SK-N-SH (cell line): Measurements from ENCODE around the gene EVL. TPM values are rescaled to one million over a fixed set of nuclear protein-coding genes. Genes with fewer than 3 reads are reported as not detected.
A peak's percentile ranks its signal among the peaks of the same experiment; 100 is the strongest.

Source experiments
- CTCF ChIA-PET: fragments of 300-600, 350-600 bp; formaldehyde crosslinking; extraction: SDS; loops from one replicate; lab custom pipeline; 2021; lab: Yijun Ruan, JAX
- POLR2A ChIA-PET: fragments of 350-600 bp; sonication (Branson Sonifier 250); formaldehyde crosslinking; extraction: SDS; loops from one replicate; lab custom pipeline; 2020; ENCODE audit warnings: antibody characterized with exemption, inconsistent platforms; lab: Yijun Ruan, JAX
- DNase-seq: peaks from one replicate; pipeline ENCODE4 v3.0.0; 2012
- H2AFZ ChIP-seq: fragments of 200-600 bp; sonication (generic); 2 replicates; pipeline ENCODE4 v1.8.1; 2016; ENCODE audit warnings: antibody characterized with exemption, mild to moderate bottlenecking, low read depth
- H3F3A ChIP-seq: fragments of 200-600 bp; sonication (generic); replicated peaks from 2 replicates; pipeline ENCODE3; 2016; ENCODE audit warnings: antibody characterized with exemption, mild to moderate bottlenecking; ENCODE audit not compliant: insufficient read depth
- H3K27ac ChIP-seq, 2 experiments: fragments of 200-500 bp in 1 of 2; fragments of 200-600 bp in 1 of 2; sonication (Bioruptor generic) in 1 of 2; sonication (generic), shearing (Covaris generic) in 1 of 2; 2 replicates each; pipeline versions ENCODE4 v1.5.1 to v1.6.1; 2014 to 2016; ENCODE audit warnings: low read depth in 2 of 2, inconsistent platforms in 1 of 2, low read length in 1 of 2, mild to moderate bottlenecking in 1 of 2, mixed read lengths in 1 of 2
- H3K27me3 ChIP-seq: fragments of 200-600 bp; sonication (generic), shearing (Covaris generic); 2 replicates; pipeline ENCODE4 v1.6.1; 2016; ENCODE audit warnings: mixed run types; ENCODE audit not compliant: insufficient read depth
- H3K36me3 ChIP-seq, 2 experiments: fragments of 200-500 bp in 1 of 2; fragments of 200-600 bp in 1 of 2; sonication (Bioruptor generic) in 1 of 2; sonication (generic) in 1 of 2; replicated peaks in 1 of 2; 2 replicates each; pipeline versions ENCODE3 to v1.5.1; 2014 to 2016; ENCODE audit warnings: low read length in 1 of 2, mild to moderate bottlenecking in 1 of 2; ENCODE audit not compliant: insufficient read depth in 2 of 2, control insufficient read depth in 1 of 2
- H3K4me1 ChIP-seq, 2 experiments: fragments of 200-500 bp in 1 of 2; fragments of 200-600 bp in 1 of 2; sonication (Bioruptor generic) in 1 of 2; sonication (generic), shearing (Covaris generic) in 1 of 2; 2 replicates each; pipeline versions ENCODE4 v1.5.1 to v1.6.1; 2014 to 2016; ENCODE audit warnings: low read depth in 1 of 2, low read length in 1 of 2, mixed run types in 1 of 2; ENCODE audit not compliant: insufficient read depth in 2 of 2, control insufficient read depth in 1 of 2
- H3K4me2 ChIP-seq: fragments of 200-600 bp; sonication (generic), shearing (Covaris generic); 2 replicates; pipeline ENCODE4 v1.6.1; 2017; ENCODE audit warnings: mixed run types
- H3K4me3 ChIP-seq, 2 experiments: fragments of 200-500 bp in 1 of 2; fragments of 200-600 bp in 1 of 2; sonication (Bioruptor generic) in 1 of 2; sonication (generic), shearing (Covaris generic) in 1 of 2; 2 replicates each; pipeline versions ENCODE4 v1.5.1 to v1.8.1; 2014 to 2016; ENCODE audit warnings: low read depth in 2 of 2, inconsistent platforms in 1 of 2, low read length in 1 of 2, mild to moderate bottlenecking in 1 of 2, mixed read lengths in 1 of 2, moderate library complexity in 1 of 2
- H3K79me2 ChIP-seq: fragments of 200-600 bp; sonication (generic); 2 replicates; pipeline ENCODE4 v1.8.1; 2017; ENCODE audit warnings: mild to moderate bottlenecking; ENCODE audit not compliant: insufficient read depth
- H3K9ac ChIP-seq: fragments of 200-600 bp; sonication (generic); 2 replicates; pipeline ENCODE4 v1.6.1; 2017; ENCODE audit warnings: mixed run types
- H3K9me2 ChIP-seq: fragments of 200-600 bp; sonication (generic); 2 replicates; pipeline ENCODE4 v1.6.1; 2017; ENCODE audit warnings: mixed run types
- H3K9me3 ChIP-seq: fragments of 200-600 bp; sonication (generic); 2 replicates; pipeline ENCODE4 v1.6.1; 2017; ENCODE audit warnings: mixed run types, mild to moderate bottlenecking, moderate library complexity
- H4K20me1 ChIP-seq: fragments of 200-600 bp; sonication (generic); 2 replicates; pipeline ENCODE4 v1.6.1; 2017; ENCODE audit warnings: mild to moderate bottlenecking, mixed run types; ENCODE audit not compliant: insufficient read depth
- CHD2 ChIP-seq: fragments of 150-350 bp; IDR thresholded peaks from 2 replicates; pipeline ENCODE4 v1.6.1; 2018; ENCODE audit warnings: low read length; ENCODE audit not compliant: partially characterized antibody
- ELF1 ChIP-seq: IDR thresholded peaks from 2 replicates; pipeline ENCODE4 v1.4.0; 2012
- GABPA ChIP-seq: IDR thresholded peaks from 2 replicates; pipeline ENCODE4 v1.4.0; 2012; ENCODE audit warnings: low read depth, mild to moderate bottlenecking
- GATA2 ChIP-seq: sonication (generic); formaldehyde crosslinking; IDR thresholded peaks from 2 replicates; pipeline ENCODE4 v1.5.0; 2020; ENCODE audit warnings: mild to moderate bottlenecking, missing genetic modification reagents
- MAX ChIP-seq: IDR thresholded peaks from 2 replicates; pipeline ENCODE4 v1.4.0; 2012; ENCODE audit warnings: low read depth
- MEF2A ChIP-seq: IDR thresholded peaks from 2 replicates; pipeline ENCODE4 v1.4.0; 2012; ENCODE audit warnings: low read depth, borderline replicate concordance
- PBX3 ChIP-seq: IDR thresholded peaks from 2 replicates; pipeline ENCODE4; 2012
- RAD21 ChIP-seq: IDR thresholded peaks from 2 replicates; pipeline ENCODE4 v1.6.1; 2012; ENCODE audit warnings: mild to moderate bottlenecking, low read length
- REST ChIP-seq: IDR thresholded peaks from 2 replicates; pipeline ENCODE4 v1.6.1; 2012; ENCODE audit warnings: mild to moderate bottlenecking, low read depth, low read length, moderate library complexity
- SIN3A ChIP-seq: IDR thresholded peaks from 2 replicates; pipeline ENCODE4 v1.6.1; 2012; ENCODE audit warnings: low read depth, mild to moderate bottlenecking, low read length, moderate library complexity, borderline replicate concordance
- SMC3 ChIP-seq: IDR thresholded peaks from 2 replicates; pipeline ENCODE4 v1.6.1; 2012; ENCODE audit warnings: low read depth, low read length, improper control_type of control experiment
- TEAD4 ChIP-seq: IDR thresholded peaks from 2 replicates; pipeline ENCODE4 v1.4.0; 2012; ENCODE audit warnings: mild to moderate bottlenecking, borderline replicate concordance; ENCODE audit not compliant: insufficient read depth
- USF1 ChIP-seq: IDR thresholded peaks from 2 replicates; pipeline ENCODE4 v1.4.0; 2012; ENCODE audit warnings: low read depth, borderline replicate concordance
- USF2 ChIP-seq: fragments of 150-350 bp; IDR thresholded peaks from 2 replicates; pipeline ENCODE4 v1.6.1; 2017; ENCODE audit warnings: antibody characterized with exemption, low read length, low read depth, borderline replicate concordance
- YY1 ChIP-seq: IDR thresholded peaks from 2 replicates; pipeline ENCODE4 v1.4.0; 2012; ENCODE audit warnings: low read depth, mild to moderate bottlenecking
- WGBS: methylation state at CpG from one replicate; pipeline ENCODE4 v1.1.6; 2017; ENCODE audit warnings: low lambda C conversion rate; 5-methylcytosine and 5-hydroxymethylcytosine counted together
- polyA plus RNA-seq, 3 experiments: library from polyadenylated mRNA; depleted of rRNA; stranded (reverse); fragments of >200 nt; gene quantifications; 2 replicates each; pipeline ENCODE4 v1.2.3, GENCODE V29; 2012

EVL gene
- polyA plus RNA-seq, 1 of the 3 experiments (the other 2 are of a cell fraction) = 36.5 TPM

- TF ChIP-seq CHD2 = peak; percentile 57
- TF ChIP-seq RAD21 = peak; percentile 78
- no peak for TF ChIP-seq TEAD4
- no peak for TF ChIP-seq USF1
- no peak; the same call in 1 of the 2 replicates for TF ChIP-seq GATA2 (CRISPR knock-in tag)
- TF ChIP-seq GABPA = no peak
- no peak for TF ChIP-seq USF2
- no peak for TF ChIP-seq PBX3
Measured at GRCh38 chr14:100108042-100108825, 43.0 kb downstream of the EVL start (continued).

- Histone ChIP-seq H3K9me2 (no peaks in the 10 kb centered on the region), H4K20me1 (0 out of 2 replicates have a peak, but pooled peaks cover 3% of the 10 kb centered on the region), H3K4me1 (peaks cover 15% of the 10 kb centered on the region in 2 experiments; a peak in 3 of 4 replicates), H3K36me3 (no peaks in the 10 kb centered on the region), H3K4me2 (no peak overlapping the region), H3K9ac (no peak overlapping the region), H3K27ac (no peak overlapping the region), H3K9me3 (no peaks in the 10 kb centered on the region), H3K79me2 (no peaks in the 10 kb centered on the region), H3K27me3 (no peaks in the 10 kb centered on the region), H2AFZ (no peak overlapping the region), H3F3A (peaks cover 11% of the 10 kb centered on the region), H3K4me3 (no peak overlapping the region)
- WGBS = 85% methylated on average over 10 of the region's 10 CpGs
- ChIA-PET POLR2A (no interaction called here), CTCF (interaction anchor here (0.9 to 5.1 kb wide), 45 partner anchors 9 to 174 kb away, joined by 3 to 70 read pairs (median 6); partner anchors contain the start of gene DEGS2)
- no peak for DNase-seq
- no peak for TF ChIP-seq SMC3
- TF ChIP-seq REST = no peak
- TF ChIP-seq MEF2A = no peak
- no peak for TF ChIP-seq MAX
- TF ChIP-seq YY1 = no peak
- no peak for TF ChIP-seq SIN3A
- TF ChIP-seq ELF1 = no peak
Measured at GRCh38 chr14:100108840-100109593, 43.8 kb downstream of the EVL start.
